HFFc6 (cell line): ENCODE measurements around the gene SLC27A5. TPM values are rescaled to one million over a fixed set of nuclear protein-coding genes. Genes with fewer than 3 reads are reported as not detected.

Experiments
- DNase-seq: peaks from one replicate; pipeline ENCODE4 v3.0.0-alpha.2; 2018
- H3K27ac Mint-ChIP-seq: 2 replicates; pipeline ENCODE4 v1.8.0; 2020; ENCODE audit warnings: mild to moderate bottlenecking, mixed read lengths
- H3K27me3 Mint-ChIP-seq: 2 replicates; pipeline ENCODE4 v1.8.0; 2021; ENCODE audit warnings: mild to moderate bottlenecking, moderate library complexity, mixed read lengths; ENCODE audit not compliant: insufficient read depth
- H3K36me3 Mint-ChIP-seq: 2 replicates; pipeline ENCODE4 v1.8.0; 2021; ENCODE audit warnings: low read depth, mixed read lengths
- H3K4me1 Mint-ChIP-seq: 2 replicates; pipeline ENCODE4 v1.8.0; 2020; ENCODE audit warnings: low read depth, mixed read lengths
- H3K4me3 Mint-ChIP-seq: 2 replicates; pipeline ENCODE4 v1.8.0; 2020; ENCODE audit warnings: mild to moderate bottlenecking, moderate library complexity, mixed read lengths
- H3K9me3 Mint-ChIP-seq: 2 replicates; pipeline ENCODE4 v1.8.0; 2020; ENCODE audit warnings: mild to moderate bottlenecking, mixed read lengths
- total RNA-seq, 6 experiments: library from RNA; stranded (reverse); fragmentation: NEBNext Ultra II Directional; extraction: Animal tissue kit (Norgen Biotek cat#: 25700); gene quantifications; 2 replicates in 1 of 6; 3 replicates in 5 of 6; pipeline ENCODE4 v1.2.3, GENCODE V29; 2021
- TF ChIP-seq, protein P1 (sequence below): fragments of 200-600 bp; sonication (generic); IDR thresholded peaks from 2 replicates; pipeline ENCODE4 v1.5.0; 2021; ENCODE audit warnings: antibody characterized with exemption, mild to moderate bottlenecking

Gene SLC27A5
- total RNA-seq, 6 experiments from 2014 or later = 2.0 to 5.7 (median 2.6) TPM

- DNase-seq = no peak
- H3K9me3 Mint-ChIP-seq = no peaks in the 10 kb centered on the region
- TF ChIP-seq, protein P1, sequence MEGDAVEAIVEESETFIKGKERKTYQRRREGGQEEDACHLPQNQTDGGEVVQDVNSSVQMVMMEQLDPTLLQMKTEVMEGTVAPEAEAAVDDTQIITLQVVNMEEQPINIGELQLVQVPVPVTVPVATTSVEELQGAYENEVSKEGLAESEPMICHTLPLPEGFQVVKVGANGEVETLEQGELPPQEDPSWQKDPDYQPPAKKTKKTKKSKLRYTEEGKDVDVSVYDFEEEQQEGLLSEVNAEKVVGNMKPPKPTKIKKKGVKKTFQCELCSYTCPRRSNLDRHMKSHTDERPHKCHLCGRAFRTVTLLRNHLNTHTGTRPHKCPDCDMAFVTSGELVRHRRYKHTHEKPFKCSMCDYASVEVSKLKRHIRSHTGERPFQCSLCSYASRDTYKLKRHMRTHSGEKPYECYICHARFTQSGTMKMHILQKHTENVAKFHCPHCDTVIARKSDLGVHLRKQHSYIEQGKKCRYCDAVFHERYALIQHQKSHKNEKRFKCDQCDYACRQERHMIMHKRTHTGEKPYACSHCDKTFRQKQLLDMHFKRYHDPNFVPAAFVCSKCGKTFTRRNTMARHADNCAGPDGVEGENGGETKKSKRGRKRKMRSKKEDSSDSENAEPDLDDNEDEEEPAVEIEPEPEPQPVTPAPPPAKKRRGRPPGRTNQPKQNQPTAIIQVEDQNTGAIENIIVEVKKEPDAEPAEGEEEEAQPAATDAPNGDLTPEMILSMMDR = no peak
- H3K4me3 Mint-ChIP-seq = peak overlapping the region; percentile 97; the same call in 1 of the 2 replicates
- H3K27ac Mint-ChIP-seq = no peak overlapping the region
- peaks cover 32% of the 10 kb centered on the region for H3K4me1 Mint-ChIP-seq
- H3K27me3 Mint-ChIP-seq = peaks cover 4% of the 10 kb centered on the region; the same call in 1 of the 2 replicates
- H3K36me3 Mint-ChIP-seq = peaks cover 36% of the 10 kb centered on the region
These were observed 35.8 kb upstream of the SLC27A5 start for GRCh38 chr19:58547323-58548312.

DNA sequence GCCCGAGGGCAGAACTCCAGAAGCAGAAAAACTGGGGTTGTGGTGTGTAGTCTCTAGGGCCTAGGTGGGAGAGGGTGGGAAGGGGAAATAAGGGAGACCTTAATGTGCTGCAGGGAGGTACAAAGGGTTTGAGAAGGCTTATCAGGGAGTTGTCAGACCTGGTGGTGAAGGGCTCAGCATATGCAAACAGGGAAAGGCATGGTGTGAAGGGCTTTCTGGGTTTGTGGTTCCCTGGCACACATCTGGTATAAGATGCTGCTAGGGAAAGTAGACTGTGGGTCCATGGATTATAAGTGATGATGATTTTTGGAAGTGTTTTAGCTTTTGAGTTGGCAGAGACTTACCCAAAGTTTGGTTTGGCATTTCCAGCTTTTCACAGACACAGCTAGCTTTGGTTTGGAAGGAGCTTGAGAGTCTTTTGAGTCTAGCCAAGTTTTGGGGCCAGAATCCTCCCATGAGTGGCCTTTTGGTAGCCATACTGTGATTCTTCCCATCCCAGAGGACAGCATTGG lies 34.3 kb upstream of the SLC27A5 start:
- Mint-ChIP-seq H3K36me3 (peaks cover 27% of the 10 kb centered on the region), H3K27me3 (0 out of 2 replicates have a peak, but pooled peaks cover 3% of the 10 kb centered on the region), H3K27ac (peak overlapping the region; percentile 76), H3K4me3 (peak overlapping the region; percentile 97), H3K4me1 (peaks cover 22% of the 10 kb centered on the region), H3K9me3 (no peaks in the 10 kb centered on the region)
- no peak for DNase-seq
- TF ChIP-seq, protein P1 = no peak

GRCh38 chr19:58545286-58546018 lies 33.7 kb upstream of the SLC27A5 start:
- H3K4me1 Mint-ChIP-seq = peaks cover 22% of the 10 kb centered on the region
- H3K36me3 Mint-ChIP-seq = peaks cover 27% of the 10 kb centered on the region
- peak overlapping the region; percentile 97 for H3K4me3 Mint-ChIP-seq
- H3K27me3 Mint-ChIP-seq = 0 out of 2 replicates have a peak, but pooled peaks cover 3% of the 10 kb centered on the region
- TF ChIP-seq, protein P1 = no peak
- no peaks in the 10 kb centered on the region for H3K9me3 Mint-ChIP-seq
- peak overlapping the region; percentile 76 for H3K27ac Mint-ChIP-seq
- DNase-seq = no peak

- TF ChIP-seq, protein P1 = no peak
- peaks cover 22% of the 10 kb centered on the region for H3K4me1 Mint-ChIP-seq
- no peak for DNase-seq
- H3K4me3 Mint-ChIP-seq = peak overlapping the region; percentile 97
- no peaks in the 10 kb centered on the region for H3K9me3 Mint-ChIP-seq
- peaks cover 4% of the 10 kb centered on the region; the same call in 1 of the 2 replicates for H3K27me3 Mint-ChIP-seq
- H3K27ac Mint-ChIP-seq = peak overlapping the region; percentile 98
- H3K36me3 Mint-ChIP-seq = peaks cover 23% of the 10 kb centered on the region
These were observed 32.9 kb upstream of the SLC27A5 start for GRCh38 chr19:58544591-58545285.
